ENCODE results near the gene IL5.

DNA sequence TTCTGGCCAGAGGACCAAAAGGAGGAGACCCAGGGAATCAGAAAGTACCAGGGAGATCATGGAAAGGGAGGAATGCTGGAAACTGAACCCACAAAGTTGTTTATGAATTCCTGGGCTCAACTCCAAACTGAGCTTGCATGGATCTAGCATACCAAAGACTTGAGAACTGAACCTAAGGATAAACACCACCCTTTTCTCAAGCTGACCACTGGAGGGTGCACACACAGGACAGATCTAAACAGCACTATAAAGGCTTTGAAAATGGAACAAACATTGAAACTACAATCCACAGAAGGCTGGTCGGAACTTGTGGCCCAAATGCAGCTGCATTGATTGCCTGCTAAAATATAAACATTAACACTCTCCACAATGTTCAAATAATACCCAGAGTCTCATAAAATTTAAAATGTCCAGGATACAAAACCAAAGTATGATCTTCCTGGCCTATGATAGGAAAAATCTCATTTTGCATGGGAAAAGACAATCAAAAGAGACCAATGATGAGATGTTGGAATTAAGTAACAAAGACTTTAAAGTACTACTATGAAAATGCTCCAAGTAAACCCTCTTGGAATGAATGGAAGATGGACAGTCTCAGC is 37.1 kb downstream of the IL5 start:
- TF ChIP-seq, protein P1, sequence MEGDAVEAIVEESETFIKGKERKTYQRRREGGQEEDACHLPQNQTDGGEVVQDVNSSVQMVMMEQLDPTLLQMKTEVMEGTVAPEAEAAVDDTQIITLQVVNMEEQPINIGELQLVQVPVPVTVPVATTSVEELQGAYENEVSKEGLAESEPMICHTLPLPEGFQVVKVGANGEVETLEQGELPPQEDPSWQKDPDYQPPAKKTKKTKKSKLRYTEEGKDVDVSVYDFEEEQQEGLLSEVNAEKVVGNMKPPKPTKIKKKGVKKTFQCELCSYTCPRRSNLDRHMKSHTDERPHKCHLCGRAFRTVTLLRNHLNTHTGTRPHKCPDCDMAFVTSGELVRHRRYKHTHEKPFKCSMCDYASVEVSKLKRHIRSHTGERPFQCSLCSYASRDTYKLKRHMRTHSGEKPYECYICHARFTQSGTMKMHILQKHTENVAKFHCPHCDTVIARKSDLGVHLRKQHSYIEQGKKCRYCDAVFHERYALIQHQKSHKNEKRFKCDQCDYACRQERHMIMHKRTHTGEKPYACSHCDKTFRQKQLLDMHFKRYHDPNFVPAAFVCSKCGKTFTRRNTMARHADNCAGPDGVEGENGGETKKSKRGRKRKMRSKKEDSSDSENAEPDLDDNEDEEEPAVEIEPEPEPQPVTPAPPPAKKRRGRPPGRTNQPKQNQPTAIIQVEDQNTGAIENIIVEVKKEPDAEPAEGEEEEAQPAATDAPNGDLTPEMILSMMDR (IDR thresholded peaks at IDR 0.05) = peak in 5 of 6 experiments; percentile 30 to 54 (median 31)
- no peak for TF ChIP-seq POLR2A (IDR thresholded peaks at IDR 0.05)
